CD14-positive monocyte (primary cell): ENCODE measurements around the gene MYO1C. TPM values are rescaled to one million over a fixed set of nuclear protein-coding genes. Genes with fewer than 3 reads are reported as not detected.
"Not testable (repeated sequence)": the region's sequence is repeated elsewhere in the genome, so short reads cannot be mapped to it uniquely, and the experiment has no call there.

ENCODE experiments used
- DNase-seq, 3 donors: peaks; one replicate each; pipeline ENCODE4 v3.0.0-alpha.2; 2011 to 2022
- H2AFZ ChIP-seq: 2 replicates; pipeline ENCODE4 v1.6.0; 2012; ENCODE audit warnings: mild to moderate bottlenecking, low read depth, low read length, inconsistent platforms; ENCODE audit not compliant: insufficient read depth, poor library complexity, severe bottlenecking
- H3K27ac ChIP-seq, 2 donors: 1 replicate in 1 of 2; 2 replicates in 1 of 2; pipeline ENCODE4 v1.5.1; 2012 to 2013; ENCODE audit warnings: low read length in 2 of 2, control low read depth in 1 of 2, inconsistent platforms in 1 of 2, low read depth in 1 of 2, mild to moderate bottlenecking in 1 of 2
- H3K27me3 ChIP-seq, 2 donors: one replicate each; pipeline versions ENCODE4 v1.6.0 to v1.6.1; 2011 to 2013; ENCODE audit warnings: low read length in 2 of 2; ENCODE audit not compliant: control insufficient read depth in 2 of 2, insufficient read depth in 2 of 2
- H3K36me3 ChIP-seq, 2 donors: replicated peaks in 1 of 2; 1 replicate in 1 of 2; 2 replicates in 1 of 2; pipeline versions ENCODE4 v1.5.1 to v1.6.1; 2012 to 2013; ENCODE audit warnings: low read length in 2 of 2, control low read depth in 1 of 2, inconsistent platforms in 1 of 2, mild to moderate bottlenecking in 1 of 2; ENCODE audit not compliant: insufficient read depth in 2 of 2, control insufficient read depth in 1 of 2
- H3K4me1 ChIP-seq, 2 donors: 1 replicate in 1 of 2; 2 replicates in 1 of 2; pipeline versions ENCODE4 v1.5.1 to v1.6.1; 2012 to 2013; ENCODE audit warnings: low read length in 2 of 2, control low read depth in 1 of 2, inconsistent platforms in 1 of 2, mild to moderate bottlenecking in 1 of 2, moderate library complexity in 1 of 2; ENCODE audit not compliant: insufficient read depth in 2 of 2, control insufficient read depth in 1 of 2
- H3K4me2 ChIP-seq: replicated peaks from 2 replicates; pipeline ENCODE3; 2012; ENCODE audit warnings: low read length, moderate library complexity, mild to moderate bottlenecking; ENCODE audit not compliant: poor library complexity, severe bottlenecking; ENCODE audit errors: extremely low read depth
- H3K4me3 ChIP-seq, 3 experiments: fragments of 200-600 bp in 1 of 3; sonication (generic) in 1 of 3; replicated peaks in 1 of 3; 1 replicate in 2 of 3; 2 replicates in 1 of 3; pipeline ENCODE4 v1.5.1; 2011 to 2013; ENCODE audit warnings: low read length in 3 of 3, mild to moderate bottlenecking in 3 of 3, control low read depth in 2 of 3, low read depth in 2 of 3, inconsistent platforms in 1 of 3, moderate library complexity in 1 of 3
- H3K79me2 ChIP-seq: 2 replicates; pipeline ENCODE4 v1.6.0; 2012; ENCODE audit warnings: mild to moderate bottlenecking, control low read depth, inconsistent platforms, low read length, moderate library complexity; ENCODE audit not compliant: insufficient read depth
- H3K9ac ChIP-seq: 2 replicates; pipeline ENCODE4 v1.6.0; 2017; ENCODE audit warnings: low read length, mild to moderate bottlenecking; ENCODE audit not compliant: insufficient read depth, poor library complexity, severe bottlenecking
- H3K9me3 ChIP-seq, 2 donors: replicated peaks in 1 of 2; 1 replicate in 1 of 2; 2 replicates in 1 of 2; pipeline versions ENCODE4 v1.5.1 to v1.6.1; 2012 to 2013; ENCODE audit warnings: low read length in 2 of 2, control low read depth in 1 of 2; ENCODE audit not compliant: control insufficient read depth in 1 of 2, insufficient read depth in 1 of 2
- H4K20me1 ChIP-seq: 2 replicates; pipeline ENCODE4 v1.6.0; 2012; ENCODE audit warnings: mild to moderate bottlenecking, low read length, control low read depth, moderate library complexity; ENCODE audit not compliant: insufficient read depth
- H3K27ac Mint-ChIP-seq, 7 donors: one replicate each; pipeline ENCODE4 v1.8.0; 2020; ENCODE audit warnings: mild to moderate bottlenecking in 7 of 7, mixed read lengths in 7 of 7, moderate library complexity in 6 of 7, inconsistent platforms in 2 of 7
- H3K27me3 Mint-ChIP-seq, 3 donors: one replicate each; pipeline ENCODE4 v1.8.0; 2021 to 2022; ENCODE audit warnings: low read depth in 3 of 3, mild to moderate bottlenecking in 3 of 3, mixed read lengths in 3 of 3, moderate library complexity in 3 of 3, inconsistent platforms in 1 of 3
- H3K36me3 Mint-ChIP-seq, 2 donors: one replicate each; pipeline ENCODE4 v1.8.0; 2020; ENCODE audit warnings: mixed read lengths in 2 of 2, inconsistent platforms in 1 of 2, mild to moderate bottlenecking in 1 of 2
- H3K4me1 Mint-ChIP-seq: one replicate; pipeline ENCODE4 v1.8.0; 2020; ENCODE audit warnings: mild to moderate bottlenecking, mixed read lengths
- H3K4me3 Mint-ChIP-seq, 2 donors: one replicate each; pipeline ENCODE4 v1.8.0; 2020; ENCODE audit warnings: mild to moderate bottlenecking in 2 of 2, mixed read lengths in 2 of 2, moderate library complexity in 1 of 2
- H3K9me3 Mint-ChIP-seq, 7 donors: one replicate each; pipeline ENCODE4 v1.8.0; 2020 to 2022; ENCODE audit warnings: mixed read lengths in 7 of 7, mild to moderate bottlenecking in 6 of 7, moderate library complexity in 6 of 7, inconsistent platforms in 2 of 7
- WGBS: methylation state at CpG from one replicate; pipeline ENCODE4 v1.1.5; 2013; ENCODE audit warnings: missing lambda C conversion rate; ENCODE audit not compliant: insufficient coverage; 5-methylcytosine and 5-hydroxymethylcytosine counted together
- intact Hi-C, 2 donors: fragments of 100-400 bp; cut with micrococcal nuclease; formaldehyde crosslinking; loops; one replicate each; pipeline versions ENCODE4 v1.15.0 to v1.15.1; 2023
- polyA plus RNA-seq, 3 donors: library from polyadenylated mRNA; depleted of rRNA in 1 of 3; unstranded in 2 of 3; stranded (reverse) in 1 of 3; fragments of 300-500 nt in 2 of 3; fragments of >200 nt in 1 of 3; fragmentation: Illumina TruSeq in 2 of 3; gene quantifications; 1 replicate in 2 of 3; 2 replicates in 1 of 3; pipeline ENCODE4 v1.2.3, GENCODE V29; 2012 to 2021
- TF ChIP-seq, protein P1 (sequence below): fragments of 200-600 bp; IDR thresholded peaks from one replicate; pipeline ENCODE4 v1.8.0; 2022; ENCODE audit warnings: antibody characterized with exemption, mild to moderate bottlenecking

Gene MYO1C
- polyA plus RNA-seq, 3 donors = 2.5 to 9.5 (median 3.1) TPM

DNA sequence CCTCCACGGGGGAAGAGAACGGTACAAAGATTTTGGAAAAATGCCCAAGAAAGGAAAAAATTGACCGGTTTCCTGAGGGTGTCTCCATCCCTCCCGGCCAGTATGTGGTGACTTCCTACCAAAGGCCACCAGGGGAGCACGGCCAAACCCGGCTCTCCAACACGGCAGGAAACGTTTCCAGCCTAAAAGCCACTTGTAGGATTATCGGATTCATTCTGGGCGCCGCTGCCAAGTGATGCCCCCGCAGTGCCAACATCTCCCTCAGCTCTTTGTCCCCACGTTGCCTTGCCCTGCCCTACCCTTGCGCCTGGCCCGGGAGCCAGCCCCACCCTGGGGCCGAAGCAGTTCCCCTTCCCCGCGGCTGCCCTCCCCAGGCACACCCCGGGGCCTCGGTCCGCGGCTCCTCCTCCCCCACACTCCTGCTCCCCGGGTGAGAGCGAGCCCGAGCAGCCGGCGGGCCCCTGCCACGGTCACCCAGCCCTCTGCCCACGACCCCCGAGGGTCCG, 37.1 kb downstream of the MYO1C start:
- peak overlapping the region; percentile 83 to 97 (median 91) for H3K27ac Mint-ChIP-seq
- Histone ChIP-seq H3K4me2 (peak overlapping the region; percentile 81), H3K4me1 (peaks cover 29 to 44% of the 10 kb centered on the region in 2 donors), H3K27ac (peak overlapping the region; percentile 87 to 96), H2AFZ (peak overlapping the region; percentile 65), H3K4me3 (peak overlapping the region; percentile 87 to 98 (median 91)), H3K36me3 (peaks cover 12 to 22% of the 10 kb centered on the region in 2 donors), H3K9ac (peak overlapping the region; percentile 99), H3K9me3 (no peaks in the 10 kb centered on the region), H3K27me3 (peaks cover 2 to 22% of the 10 kb centered on the region in 2 donors), H3K79me2 (peaks cover 58% of the 10 kb centered on the region), H4K20me1 (peaks cover 53% of the 10 kb centered on the region)
- peaks cover 0 to 9% (median 0%) of the 10 kb centered on the region in 7 donors for H3K9me3 Mint-ChIP-seq
- H3K36me3 Mint-ChIP-seq = peaks cover 15 to 37% of the 10 kb centered on the region in 2 donors
- WGBS = 0% methylated on average over 31 of the region's 31 CpGs
- H3K4me1 Mint-ChIP-seq = peaks cover 47% of the 10 kb centered on the region
- H3K27me3 Mint-ChIP-seq = peaks cover 27 to 36% (median 34%) of the 10 kb centered on the region in 3 donors
- DNase-seq = peak; percentile 52 to 59 (median 53)
- TF ChIP-seq, protein P1, sequence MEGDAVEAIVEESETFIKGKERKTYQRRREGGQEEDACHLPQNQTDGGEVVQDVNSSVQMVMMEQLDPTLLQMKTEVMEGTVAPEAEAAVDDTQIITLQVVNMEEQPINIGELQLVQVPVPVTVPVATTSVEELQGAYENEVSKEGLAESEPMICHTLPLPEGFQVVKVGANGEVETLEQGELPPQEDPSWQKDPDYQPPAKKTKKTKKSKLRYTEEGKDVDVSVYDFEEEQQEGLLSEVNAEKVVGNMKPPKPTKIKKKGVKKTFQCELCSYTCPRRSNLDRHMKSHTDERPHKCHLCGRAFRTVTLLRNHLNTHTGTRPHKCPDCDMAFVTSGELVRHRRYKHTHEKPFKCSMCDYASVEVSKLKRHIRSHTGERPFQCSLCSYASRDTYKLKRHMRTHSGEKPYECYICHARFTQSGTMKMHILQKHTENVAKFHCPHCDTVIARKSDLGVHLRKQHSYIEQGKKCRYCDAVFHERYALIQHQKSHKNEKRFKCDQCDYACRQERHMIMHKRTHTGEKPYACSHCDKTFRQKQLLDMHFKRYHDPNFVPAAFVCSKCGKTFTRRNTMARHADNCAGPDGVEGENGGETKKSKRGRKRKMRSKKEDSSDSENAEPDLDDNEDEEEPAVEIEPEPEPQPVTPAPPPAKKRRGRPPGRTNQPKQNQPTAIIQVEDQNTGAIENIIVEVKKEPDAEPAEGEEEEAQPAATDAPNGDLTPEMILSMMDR = peak; percentile 68
- intact Hi-C loops = loop anchor here (2.0 to 10.0 kb wide), 3 partner anchors 37 to 91 kb away; partner anchors contain the start of gene MYO1C (in 2 of the 2)
- peak overlapping the region; percentile 95 to 96 for H3K4me3 Mint-ChIP-seq

DNA sequence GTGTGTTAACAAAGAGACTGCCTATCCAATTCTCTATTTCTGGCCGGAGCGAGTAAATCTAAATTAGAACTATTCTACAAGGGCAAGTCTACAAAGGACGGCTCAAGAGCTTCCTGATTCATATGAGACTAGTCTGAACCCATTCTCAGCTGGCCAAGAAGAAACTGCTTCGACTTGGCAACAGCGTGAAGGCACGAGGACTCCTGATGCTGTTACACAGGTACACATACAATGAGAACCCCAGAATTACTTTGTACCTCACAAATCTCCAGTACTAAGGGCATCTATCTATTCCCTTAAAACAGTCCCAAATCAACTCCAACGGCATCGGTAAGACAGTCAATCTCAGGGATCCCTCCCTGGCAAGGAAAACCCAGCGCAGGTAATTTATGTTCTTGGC, 37.9 kb downstream of the MYO1C start:
- H3K27me3 Mint-ChIP-seq = peaks cover 19 to 28% (median 26%) of the 10 kb centered on the region in 3 donors
- H3K4me2 ChIP-seq = peak overlapping the region; percentile 81
- no peak for DNase-seq

DNA sequence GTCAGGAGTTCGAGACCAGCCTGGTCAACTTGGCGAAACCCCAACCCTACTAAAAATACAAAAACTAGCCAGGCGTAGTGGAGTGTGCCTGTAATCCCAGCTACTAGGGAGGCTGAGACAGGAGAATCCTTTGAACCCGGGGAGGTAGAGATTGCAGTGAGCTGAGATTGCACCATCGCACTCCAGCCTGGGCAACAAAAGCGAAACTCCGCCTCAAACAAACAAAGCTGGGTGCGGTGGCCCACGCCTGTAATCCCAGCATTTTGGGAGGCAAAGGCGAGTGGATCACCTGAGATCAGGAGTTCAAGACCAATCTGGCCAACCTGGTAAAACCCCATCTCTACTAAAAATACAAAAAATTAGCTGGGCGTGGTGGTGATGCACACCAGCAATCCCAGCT, 38.8 kb downstream of the MYO1C start:
- Histone ChIP-seq H3K4me1 (peaks cover 23 to 39% of the 10 kb centered on the region in 2 donors), H3K79me2 (peaks cover 74% of the 10 kb centered on the region), H3K27me3 (peaks cover 0 to 13% of the 10 kb centered on the region in 2 donors), H4K20me1 (peaks cover 70% of the 10 kb centered on the region), H3K36me3 (peaks cover 14 to 35% of the 10 kb centered on the region in 2 donors)
- not testable (repeated sequence) for H3K4me3 Mint-ChIP-seq, H3K9ac ChIP-seq, H3K4me3 ChIP-seq, DNase-seq, H2AFZ ChIP-seq, H3K4me2 ChIP-seq, H3K9me3 ChIP-seq, H3K27ac ChIP-seq, H3K9me3 Mint-ChIP-seq
- Mint-ChIP-seq H3K4me1 (peaks cover 51% of the 10 kb centered on the region), H3K36me3 (peaks cover 19 to 53% of the 10 kb centered on the region in 2 donors), H3K27ac (peak overlapping the region in 2 of 7 donors; percentile 21 to 36), H3K27me3 (peaks cover 12 to 21% (median 18%) of the 10 kb centered on the region in 3 donors)
- WGBS = 100% methylated on average over 9 of the region's 11 CpGs
- intact Hi-C loops = loop anchor here (2.0 to 10.0 kb wide), 3 partner anchors 46 to 89 kb away; no protein-coding TSS in a partner anchor

More for the DNA sequence above, 37.9 kb downstream of the MYO1C start:
- Histone ChIP-seq H3K9me3 (no peaks in the 10 kb centered on the region), H3K36me3 (peaks cover 14 to 26% of the 10 kb centered on the region in 2 donors), H3K27ac (peak overlapping the region in 1 of 2 donors; percentile 96), H3K9ac (peak overlapping the region; percentile 99), H3K79me2 (peaks cover 66% of the 10 kb centered on the region), H3K4me3 (peak overlapping the region; percentile 87 to 98 (median 91)), H3K4me1 (peaks cover 23 to 39% of the 10 kb centered on the region in 2 donors), H3K27me3 (peaks cover 0 to 14% of the 10 kb centered on the region in 2 donors), H4K20me1 (peaks cover 61% of the 10 kb centered on the region), H2AFZ (no peak overlapping the region)
- intact Hi-C loops = loop anchor here (2.0 to 10.0 kb wide), 3 partner anchors 47 to 90 kb away; no protein-coding TSS in a partner anchor
- Mint-ChIP-seq H3K9me3 (peaks cover 0 to 6% (median 0%) of the 10 kb centered on the region in 7 donors), H3K4me1 (peaks cover 43% of the 10 kb centered on the region), H3K4me3 (peak overlapping the region; percentile 95 to 96), H3K27ac (peak overlapping the region; percentile 12 to 94 (median 55)), H3K36me3 (peaks cover 15 to 45% of the 10 kb centered on the region in 2 donors)
- WGBS = 98% methylated on average over 9 of the region's 9 CpGs
- TF ChIP-seq, protein P1 = no peak
